ENCODE results near the gene GNLY. TPM values are rescaled to one million over a fixed set of nuclear protein-coding genes. Genes with fewer than 3 reads are reported as not detected.

The GNLY gene
- total and polyA plus RNA-seq, 2 donors from 2014 or later: 5.5 to 8.1 TPM

- peaks cover 0 to 13% (median 6%) of the 10 kb centered on the region in 3 donors for H3K4me1 ChIP-seq (ENCODE audit: control insufficient read depth in 2 of 3, insufficient read depth in 2 of 3, low read depth in 1 of 3, low read length in 3 of 3)
- TF ChIP-seq, protein P1, sequence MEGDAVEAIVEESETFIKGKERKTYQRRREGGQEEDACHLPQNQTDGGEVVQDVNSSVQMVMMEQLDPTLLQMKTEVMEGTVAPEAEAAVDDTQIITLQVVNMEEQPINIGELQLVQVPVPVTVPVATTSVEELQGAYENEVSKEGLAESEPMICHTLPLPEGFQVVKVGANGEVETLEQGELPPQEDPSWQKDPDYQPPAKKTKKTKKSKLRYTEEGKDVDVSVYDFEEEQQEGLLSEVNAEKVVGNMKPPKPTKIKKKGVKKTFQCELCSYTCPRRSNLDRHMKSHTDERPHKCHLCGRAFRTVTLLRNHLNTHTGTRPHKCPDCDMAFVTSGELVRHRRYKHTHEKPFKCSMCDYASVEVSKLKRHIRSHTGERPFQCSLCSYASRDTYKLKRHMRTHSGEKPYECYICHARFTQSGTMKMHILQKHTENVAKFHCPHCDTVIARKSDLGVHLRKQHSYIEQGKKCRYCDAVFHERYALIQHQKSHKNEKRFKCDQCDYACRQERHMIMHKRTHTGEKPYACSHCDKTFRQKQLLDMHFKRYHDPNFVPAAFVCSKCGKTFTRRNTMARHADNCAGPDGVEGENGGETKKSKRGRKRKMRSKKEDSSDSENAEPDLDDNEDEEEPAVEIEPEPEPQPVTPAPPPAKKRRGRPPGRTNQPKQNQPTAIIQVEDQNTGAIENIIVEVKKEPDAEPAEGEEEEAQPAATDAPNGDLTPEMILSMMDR (IDR thresholded peaks at IDR 0.05; ENCODE audit: borderline replicate concordance, extremely low read depth, insufficient read depth): no peak
- H3K9me3 ChIP-seq (ENCODE audit: control insufficient read depth in 2 of 3, insufficient read depth in 1 of 3, low read length in 3 of 3): no peaks in the 10 kb centered on the region
- no peak for DNase-seq
- no peak overlapping the region for H3K9ac ChIP-seq (ENCODE audit: low read length in 3 of 3)
- intact Hi-C loops (cut with DNase I): loop anchor here (10.0 kb wide), 1 partner anchor 74 kb away; no protein-coding TSS in a partner anchor
- H3K27ac ChIP-seq (ENCODE audit: low read depth in 2 of 2, low read length in 2 of 2): peak overlapping the region in 1 of 2 donors; percentile 13
- no peaks in the 10 kb centered on the region for H3K36me3 ChIP-seq (ENCODE audit: control insufficient read depth in 2 of 3, insufficient read depth in 3 of 3, low read length in 3 of 3)
- no peaks in the 10 kb centered on the region for H3K27me3 ChIP-seq (ENCODE audit: control insufficient read depth, insufficient read depth, low read length)
- FAIRE-seq: no peak
- no peak overlapping the region for H3K4me3 ChIP-seq (ENCODE audit: low read length in 3 of 3)
Observed at GRCh38 chr2:85708641-85709040, 14.5 kb downstream of the GNLY start.

- H3K4me1 ChIP-seq (ENCODE audit: control insufficient read depth in 2 of 3, insufficient read depth in 2 of 3, low read depth in 1 of 3, low read length in 3 of 3): peaks cover 0 to 13% (median 6%) of the 10 kb centered on the region in 3 donors
- no peak for DNase-seq
- TF ChIP-seq, protein P1 (IDR thresholded peaks at IDR 0.05; ENCODE audit: borderline replicate concordance, extremely low read depth, insufficient read depth): no peak
- intact Hi-C loops (cut with DNase I): loop anchor here (10.0 kb wide), 1 partner anchor 75 kb away; no protein-coding TSS in a partner anchor
- H3K36me3 ChIP-seq (ENCODE audit: control insufficient read depth in 2 of 3, insufficient read depth in 3 of 3, low read length in 3 of 3): no peaks in the 10 kb centered on the region
- H3K9ac ChIP-seq (ENCODE audit: low read length in 3 of 3): no peak overlapping the region
- no peak for FAIRE-seq
- no peaks in the 10 kb centered on the region for H3K9me3 ChIP-seq (ENCODE audit: control insufficient read depth in 2 of 3, insufficient read depth in 1 of 3, low read length in 3 of 3)
- H3K27me3 ChIP-seq (ENCODE audit: control insufficient read depth, insufficient read depth, low read length): no peaks in the 10 kb centered on the region
- peak overlapping the region in 1 of 2 donors; percentile 83 for H3K27ac ChIP-seq (ENCODE audit: low read depth in 2 of 2, low read length in 2 of 2)
- no peak overlapping the region for H3K4me3 ChIP-seq (ENCODE audit: low read length in 3 of 3)
Observed at GRCh38 chr2:85709401-85709811, 15.2 kb downstream of the GNLY start.

DNA sequence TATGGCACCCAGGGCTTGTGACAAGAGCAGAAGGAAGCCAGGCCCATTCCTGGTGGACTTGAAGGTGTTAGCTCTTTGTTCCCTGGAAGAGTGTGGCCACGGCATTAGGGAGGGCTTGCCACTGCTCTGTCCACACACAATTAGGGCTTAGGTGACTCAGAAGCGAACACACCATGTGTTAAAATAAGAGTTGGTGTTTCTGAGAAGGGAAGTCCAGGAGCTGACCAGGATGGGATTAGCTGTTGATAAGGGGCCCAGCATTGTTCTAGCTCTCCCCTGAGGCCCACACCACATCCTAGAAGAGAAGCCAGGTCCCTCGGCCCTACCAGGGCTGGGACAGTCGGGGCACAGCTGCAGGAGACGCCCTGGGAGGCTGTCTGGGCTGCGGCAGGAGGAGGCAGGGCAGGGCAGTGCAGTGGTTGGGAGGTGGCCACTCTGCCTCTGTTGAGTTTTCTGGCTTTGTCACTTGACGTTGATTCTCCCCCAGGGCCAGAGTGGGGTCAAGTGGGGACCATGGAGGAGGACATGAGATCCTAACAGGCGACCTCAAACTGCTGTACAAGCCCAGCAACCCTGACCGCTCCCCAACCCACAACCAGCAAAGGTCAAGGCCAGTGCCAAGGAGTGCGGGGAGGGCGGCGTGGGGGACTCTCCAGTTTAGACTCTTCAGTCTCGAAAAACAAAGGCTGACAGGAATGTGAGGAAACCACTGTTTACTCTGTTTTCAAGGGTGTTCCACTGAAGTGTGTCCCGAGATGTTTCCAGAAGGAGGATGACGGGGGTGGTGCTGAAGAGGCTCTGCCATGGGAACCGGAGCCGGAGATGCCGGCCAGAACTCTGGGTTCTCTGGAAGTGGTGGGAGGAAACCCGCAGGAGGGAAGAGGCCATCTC is 16.8 kb downstream of the GNLY start:
- Histone ChIP-seq H3K27me3 (ENCODE audit: control insufficient read depth, insufficient read depth, low read length) (no peaks in the 10 kb centered on the region), H3K9ac (ENCODE audit: low read length in 3 of 3) (no peak overlapping the region), H3K36me3 (ENCODE audit: control insufficient read depth in 2 of 3, insufficient read depth in 3 of 3, low read length in 3 of 3) (no peaks in the 10 kb centered on the region), H3K9me3 (ENCODE audit: control insufficient read depth in 2 of 3, insufficient read depth in 1 of 3, low read length in 3 of 3) (no peaks in the 10 kb centered on the region), H3K4me3 (ENCODE audit: low read length in 3 of 3) (no peak overlapping the region), H3K4me1 (ENCODE audit: control insufficient read depth in 2 of 3, insufficient read depth in 2 of 3, low read depth in 1 of 3, low read length in 3 of 3) (peaks cover 0 to 13% (median 6%) of the 10 kb centered on the region in 3 donors), H3K27ac (ENCODE audit: low read depth in 2 of 2, low read length in 2 of 2) (peak overlapping the region; percentile 54 to 83)
- TF ChIP-seq, protein P1 (IDR thresholded peaks at IDR 0.05; ENCODE audit: borderline replicate concordance, extremely low read depth, insufficient read depth): no peak
- intact Hi-C loops (cut with DNase I): no loop called here
- peak in 2 of 5 donors; percentile 37 to 42 for DNase-seq
- FAIRE-seq: no peak

Data from kidney (tissue), 14 donors.